HL-60/S4 treated with retinoic acid at 250 ng/mL for 4 days and 3 days (cell line): ENCODE data around the gene CALR3.

Source experiments
- in situ Hi-C: fragments of 300-500 bp; cut with MboI; formaldehyde crosslinking; loops from 2 replicates; pipeline ENCODE4 v1.7.0; 2022; ENCODE audit warnings: low sequenced_read_pairs

Gene CALR3

GRCh38 chr19:16435238-16435917 lies 60.6 kb downstream of the CALR3 start:
- in situ Hi-C loops: no loop called here

DNA sequence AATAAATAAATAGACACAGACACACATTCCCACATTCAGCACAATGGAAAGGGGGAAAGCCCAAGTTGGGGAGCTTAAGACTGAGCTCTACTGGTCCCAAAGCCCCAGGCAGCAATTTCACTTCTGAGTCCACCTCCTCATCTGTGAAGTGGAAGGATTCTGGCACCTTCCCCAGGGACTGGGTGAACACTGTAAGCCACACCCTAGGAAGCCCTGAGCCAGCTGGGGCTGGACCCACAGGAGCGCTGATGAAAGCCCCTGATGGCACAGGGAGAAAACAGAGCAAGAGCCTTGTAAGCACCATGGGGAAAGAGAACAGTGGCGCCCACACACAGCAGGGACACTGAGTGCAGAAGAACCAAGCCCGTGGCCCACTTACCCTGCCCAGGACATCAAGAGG lies 62.0 kb downstream of the CALR3 start:
- in situ Hi-C loops: no loop called here

GRCh38 chr19:16429759-16430091 lies 66.2 kb downstream of the CALR3 start:
- in situ Hi-C loops: no loop called here

- in situ Hi-C loops: no loop called here
Measured at GRCh38 chr19:16429066-16429758, 66.8 kb downstream of the CALR3 start.
